ENCODE measurements around the gene FARP1. TPM values are rescaled to one million over a fixed set of nuclear protein-coding genes. Genes with fewer than 3 reads are reported as not detected.

The FARP1 gene
- total and polyA plus RNA-seq, 2 of the 8 experiments (the other 6 are each of a cell fraction or from before 2014, with no cell fraction given) = 24.7 to 104 TPM

- ChIA-PET CTCF (ENCODE audit: partially characterized antibody) (interaction anchor here (0.6 to 7.4 kb wide), 7 partner anchors 12 to 202 kb away, joined by 3 to 51 read pairs (median 3); no protein-coding TSS in a partner anchor), POLR2A (ENCODE audit: partially characterized antibody) (no interaction called here)
- no peak overlapping the region for H3K4me3 ChIP-seq (ENCODE audit: extremely low read depth in 1 of 4, insufficient read depth in 2 of 4, low read depth in 3 of 4, low read length in 4 of 4)
- no peak overlapping the region for H3K4ac ChIP-seq (replicated peaks; ENCODE audit: insufficient read length, low read depth, low read length)
- H3K9me3 ChIP-seq (ENCODE audit: insufficient read depth in 2 of 2, low read depth in 1 of 2, low read length in 1 of 2) = no peaks in the 10 kb centered on the region
- H3K23ac ChIP-seq (ENCODE audit: insufficient read length) = no peak overlapping the region
- no peak overlapping the region for H2BK120ac ChIP-seq (replicated peaks; ENCODE audit: low read depth, low read length)
- no peak for FAIRE-seq
- H4K8ac ChIP-seq (ENCODE audit: extremely low read depth, insufficient read depth, low read length) = no peak overlapping the region
- H2BK12ac ChIP-seq (ENCODE audit: low read depth, low read length) = no peak overlapping the region
- no peak for DNase-seq (ENCODE audit: low read depth in 1 of 2, low spot score in 2 of 2)
- H2AFZ ChIP-seq (ENCODE audit: low read length) = no peak overlapping the region
- H3K4me2 ChIP-seq (ENCODE audit: insufficient read depth in 1 of 2, low read depth in 2 of 2, low read length in 2 of 2) = no peak overlapping the region
- no peak overlapping the region for H2AK5ac ChIP-seq (ENCODE audit: low read depth, low read length)
- no peak overlapping the region for H3K9ac ChIP-seq (replicated peaks in 1 of 4; ENCODE audit: extremely low read depth in 1 of 4, low read depth in 3 of 4, low read length in 3 of 4)
- no peak overlapping the region for H2BK20ac ChIP-seq (ENCODE audit: low read length)
- no peaks in the 10 kb centered on the region for H3K27me3 ChIP-seq (replicated peaks in 1 of 4; ENCODE audit: control insufficient read depth in 3 of 4, extremely low read depth in 1 of 4, insufficient read depth in 3 of 4, low read length in 3 of 4)
- H2BK15ac ChIP-seq (ENCODE audit: low read length) = no peak overlapping the region
- peaks cover 0 to 32% of the 10 kb centered on the region in 2 experiments; a peak in 2 of 4 replicates for H3K79me2 ChIP-seq (ENCODE audit: control insufficient read depth in 1 of 2, insufficient read depth in 2 of 2, low read length in 2 of 2)
- H3K56ac ChIP-seq (replicated peaks; ENCODE audit: insufficient read length, low read depth, low read length) = no peak overlapping the region
- peaks cover 0 to 10% (median 5%) of the 10 kb centered on the region in 4 experiments; a peak in 5 of 7 replicates for H3K4me1 ChIP-seq (replicated peaks in 1 of 4; ENCODE audit: control insufficient read depth in 3 of 4, insufficient read depth in 4 of 4, low read length in 3 of 4)
- H4K20me1 ChIP-seq (replicated peaks in 1 of 2; ENCODE audit: control insufficient read depth in 1 of 2, insufficient read depth in 2 of 2, low read length in 2 of 2) = peaks cover 0 to 18% of the 10 kb centered on the region in 2 experiments
- no peaks in the 10 kb centered on the region for H3K23me2 ChIP-seq (ENCODE audit: low read depth, low read length)
- H3K36me3 ChIP-seq (ENCODE audit: control insufficient read depth in 2 of 4, insufficient read depth in 4 of 4, low read length in 3 of 4) = peaks cover 5 to 23% (median 11%) of the 10 kb centered on the region in 4 experiments; a peak in 7 of 8 replicates
- H3K18ac ChIP-seq (ENCODE audit: extremely low read depth, low read length) = no peak overlapping the region
- no peak overlapping the region for H3K14ac ChIP-seq (ENCODE audit: insufficient read length)
- peaks cover 16% of the 10 kb centered on the region; the same call in 1 of the 2 replicates for H3K79me1 ChIP-seq (ENCODE audit: low read depth, low read length)
- H2BK5ac ChIP-seq (ENCODE audit: low read depth, low read length) = no peak overlapping the region
- WGBS, 2 experiments (ENCODE audit: extremely low coverage in 1 of 2, insufficient coverage in 1 of 2, insufficient read length in 1 of 2, insufficient replicate concordance in 2 of 2, low coverage in 1 of 2, low lambda C conversion rate in 2 of 2, missing lambda C conversion rate in 1 of 2) = 86% methylated on average over 6 of the region's 6 CpGs; no CpG with 5 or more reads in 1 of the 2 experiments
- H4K91ac ChIP-seq (replicated peaks; ENCODE audit: insufficient read length, low read length) = no peak overlapping the region
- H3K27ac ChIP-seq (ENCODE audit: low read depth, low read length) = no peak overlapping the region
- no peak overlapping the region for H4K5ac ChIP-seq (ENCODE audit: insufficient read length, low read depth, low read length)
- TF ChIP-seq ATF3 (IDR thresholded peaks at IDR 0.05; ENCODE audit: insufficient read depth, low read depth, low read length) (no peak), KDM5A (IDR thresholded peaks at IDR 0.05; ENCODE audit: low read length) (no peak), CHD1 (IDR thresholded peaks at IDR 0.05; ENCODE audit: low read depth, low read length) (no peak), PHF8 (conservative IDR thresholded peaks at IDR 0.05; ENCODE audit: low read depth, low read length) (no peak), JUN (IDR thresholded peaks at IDR 0.05; ENCODE audit: low read depth, low read length) (no peak), BRCA1 (IDR thresholded peaks at IDR 0.05; ENCODE audit: low read depth, low read length) (no peak), RFX5 (IDR thresholded peaks at IDR 0.05; ENCODE audit: borderline replicate concordance, low read depth, low read length) (no peak), SAP30 (IDR thresholded peaks at IDR 0.05; ENCODE audit: insufficient read depth, insufficient replicate concordance, low read length) (no peak), CTBP2 (IDR thresholded peaks at IDR 0.05; ENCODE audit: borderline replicate concordance, insufficient read depth, insufficient read length, low read length) (no peak), SIX5 (IDR thresholded peaks at IDR 0.05; ENCODE audit: low read depth, low read length) (no peak), RBBP5 (IDR thresholded peaks at IDR 0.05; ENCODE audit: borderline replicate concordance, low read depth, low read length) (no peak), ZNF274 (IDR thresholded peaks at IDR 0.05; ENCODE audit: borderline replicate concordance, extremely low read depth, low read length) (no peak), POLR2A (IDR thresholded peaks at IDR 0.05; ENCODE audit: control extremely low read depth in 1 of 2, low read depth in 2 of 2, low read length in 2 of 2) (no peak), SUZ12 (IDR thresholded peaks at IDR 0.05; ENCODE audit: low read length) (no peak)
Observed at GRCh38 chr13:98470920-98471319, 328.0 kb downstream of the FARP1 start.

Measured in H1 (cell line).